HAP-1 (cell line): ENCODE results near the gene CDYL2.
"Not testable (repeated sequence)": the region's sequence is repeated elsewhere in the genome, so short reads cannot be mapped to it uniquely, and the experiment has no call there.

ENCODE experiments used
- DNase-seq, 2 experiments: peaks; one replicate each; pipeline ENCODE4 v3.0.0-alpha.2; 2016 to 2020; ENCODE audit warnings: low spot score in 2 of 2
- H3K27me3 ChIP-seq: fragments of 250-450 bp; sonication (Bioruptor Pico); 2 replicates; pipeline ENCODE4 v1.5.1; 2020; ENCODE audit warnings: low read depth, mild to moderate bottlenecking, moderate library complexity
- H3K36me3 ChIP-seq: fragments of 250-450 bp; sonication (Bioruptor Pico); replicated peaks from 2 replicates; pipeline ENCODE4 v1.5.1; 2020; ENCODE audit warnings: mild to moderate bottlenecking
- H3K4me1 ChIP-seq: fragments of 250-450 bp; sonication (Bioruptor Pico); 2 replicates; pipeline ENCODE4 v1.5.1; 2020; ENCODE audit warnings: mild to moderate bottlenecking
- H3K4me3 ChIP-seq: fragments of 250-450 bp; sonication (Bioruptor Pico); 2 replicates; pipeline ENCODE4 v1.5.1; 2020; ENCODE audit warnings: mild to moderate bottlenecking, moderate library complexity
- H3K9me3 ChIP-seq: fragments of 250-450 bp; sonication (Bioruptor Pico); 2 replicates; pipeline ENCODE4 v1.5.1; 2020; ENCODE audit warnings: mild to moderate bottlenecking, moderate library complexity
- in situ Hi-C: fragments of 300-500 bp; cut with MboI; formaldehyde crosslinking; loops from 3 replicates; pipeline ENCODE4 v1.14.3; 2020; ENCODE audit warnings: low sequenced_read_pairs, inconsistent platforms, mixed read lengths

CDYL2 gene

GRCh38 chr16:80802902-80803301 is 1.5 kb downstream of the CDYL2 start:
- DNase-seq = no peak
- Histone ChIP-seq H3K4me3 (no peak overlapping the region), H3K9me3 (no peaks in the 10 kb centered on the region), H3K27me3 (peaks cover 26% of the 10 kb centered on the region), H3K36me3 (no peaks in the 10 kb centered on the region), H3K4me1 (no peaks in the 10 kb centered on the region)
- in situ Hi-C loops = loop anchor here (25.0 kb wide), 1 partner anchor 109 kb away; no protein-coding TSS in a partner anchor

DNA sequence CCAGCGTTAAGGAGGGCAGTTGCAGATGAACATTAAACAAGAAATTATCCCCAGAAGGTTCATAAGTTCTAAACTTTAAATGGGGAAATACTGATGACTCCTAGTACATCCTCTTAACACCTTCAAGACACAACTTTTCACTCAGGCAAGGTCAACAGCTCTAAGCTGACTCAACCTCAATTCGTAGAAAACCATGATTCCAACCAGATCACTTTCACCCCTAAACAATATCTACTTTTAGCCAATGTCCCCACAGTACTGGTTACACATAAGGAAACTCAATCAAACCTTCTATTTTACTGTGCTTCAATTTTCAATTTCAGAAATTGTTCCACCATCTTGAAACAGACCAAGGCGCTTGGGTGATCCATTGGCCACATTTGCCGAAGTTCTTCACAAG is 2.3 kb downstream of the CDYL2 start:
- Histone ChIP-seq H3K4me1 (no peaks in the 10 kb centered on the region), H3K4me3 (no peak overlapping the region), H3K36me3 (no peaks in the 10 kb centered on the region), H3K9me3 (no peaks in the 10 kb centered on the region), H3K27me3 (peaks cover 24% of the 10 kb centered on the region)
- DNase-seq = no peak
- in situ Hi-C loops = loop anchor here (25.0 kb wide), 1 partner anchor 110 kb away; no protein-coding TSS in a partner anchor

GRCh38 chr16:80794071-80794470 is 10.3 kb downstream of the CDYL2 start:
- Histone ChIP-seq H3K36me3 (no peaks in the 10 kb centered on the region), H3K4me3 (no peak overlapping the region), H3K4me1 (no peaks in the 10 kb centered on the region), H3K27me3 (no peaks in the 10 kb centered on the region), H3K9me3 (no peaks in the 10 kb centered on the region)
- in situ Hi-C loops = no loop called here
- DNase-seq = no peak

DNA sequence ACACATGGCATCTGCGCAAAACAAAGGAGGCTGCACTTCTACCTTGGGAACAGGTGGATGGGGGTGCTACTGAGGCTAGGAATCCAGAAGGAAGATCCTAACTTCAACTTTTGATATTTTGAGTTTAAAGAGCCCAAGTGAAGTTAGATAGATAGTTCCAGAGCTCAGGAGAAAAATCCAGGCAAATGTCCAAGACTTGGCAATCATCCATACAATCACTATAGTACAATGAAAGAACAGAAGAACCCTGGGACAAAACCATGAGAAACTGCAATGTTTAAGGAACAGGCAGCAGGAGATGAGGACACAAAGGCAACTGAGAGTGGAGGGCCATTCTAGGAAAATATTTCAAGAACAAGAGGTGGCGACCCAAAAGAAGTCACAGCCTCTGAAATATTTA is 12.4 kb downstream of the CDYL2 start:
- in situ Hi-C loops = no loop called here
- Histone ChIP-seq H3K4me3 (no peak overlapping the region), H3K27me3 (no peaks in the 10 kb centered on the region), H3K9me3 (no peaks in the 10 kb centered on the region), H3K36me3 (no peaks in the 10 kb centered on the region), H3K4me1 (no peaks in the 10 kb centered on the region)
- no peak for DNase-seq

DNA sequence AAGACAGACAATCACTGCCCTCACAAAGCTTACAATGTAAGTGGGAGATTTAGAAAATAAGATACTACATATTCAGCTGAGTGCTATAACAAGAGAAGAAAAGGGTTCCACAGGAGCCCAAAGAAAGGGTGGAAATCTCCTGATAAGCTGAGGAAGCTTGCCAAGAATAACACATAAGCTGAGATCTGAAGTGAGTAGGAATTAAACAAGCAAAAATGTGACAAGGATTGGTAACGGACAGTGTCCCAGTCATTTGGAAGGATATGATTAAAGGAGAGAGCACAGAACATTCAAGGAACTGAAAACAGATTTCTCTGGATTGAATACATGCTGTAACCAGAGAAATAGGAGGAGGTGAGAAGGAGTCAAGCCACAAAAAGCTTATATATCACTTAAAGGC is 13.0 kb downstream of the CDYL2 start:
- Histone ChIP-seq H3K36me3 (no peaks in the 10 kb centered on the region), H3K4me1 (no peaks in the 10 kb centered on the region), H3K4me3 (no peak overlapping the region), H3K9me3 (no peaks in the 10 kb centered on the region), H3K27me3 (no peaks in the 10 kb centered on the region)
- no peak for DNase-seq
- in situ Hi-C loops = no loop called here

DNA sequence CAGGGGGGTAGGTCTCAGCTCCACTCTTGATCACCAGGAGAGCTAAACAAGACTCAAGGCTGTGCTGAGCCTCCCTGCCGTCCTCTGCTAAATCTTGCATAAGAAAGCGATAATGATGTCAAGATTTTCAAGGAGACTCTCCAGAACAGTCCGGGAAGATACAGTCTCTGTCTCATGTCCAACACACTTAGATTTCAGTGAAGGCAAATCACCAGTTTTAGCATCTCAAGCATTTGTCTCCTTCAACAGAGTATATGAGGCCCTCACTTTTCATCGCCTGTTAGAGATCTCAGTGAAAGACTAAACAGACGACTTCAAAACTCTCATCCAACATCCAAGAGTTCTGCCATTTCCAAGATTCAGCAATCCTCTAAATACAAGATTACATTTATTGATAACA is 13.6 kb downstream of the CDYL2 start:
- Histone ChIP-seq H3K4me3 (no peak overlapping the region), H3K9me3 (no peaks in the 10 kb centered on the region), H3K27me3 (no peaks in the 10 kb centered on the region), H3K36me3 (no peaks in the 10 kb centered on the region), H3K4me1 (no peaks in the 10 kb centered on the region)
- DNase-seq = no peak
- in situ Hi-C loops = no loop called here

DNA sequence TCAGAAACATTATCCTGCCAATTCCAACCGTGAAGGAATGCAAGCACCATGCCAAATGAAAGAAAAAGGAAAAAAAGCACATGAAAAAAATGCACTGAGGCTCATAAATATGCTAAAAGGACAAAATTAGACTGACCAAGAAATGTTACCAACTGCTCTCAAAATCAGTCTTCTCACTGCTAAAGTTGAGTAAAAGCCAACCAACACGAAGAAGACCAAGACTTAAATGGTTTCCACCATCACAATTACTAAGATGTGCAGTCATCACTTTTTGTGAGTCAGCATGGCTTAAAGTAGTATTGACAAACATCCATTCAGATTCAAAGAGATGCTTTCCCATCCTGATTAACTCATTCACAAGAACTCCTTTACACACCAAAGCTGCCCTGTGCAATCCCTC is 16.4 kb downstream of the CDYL2 start:
- Histone ChIP-seq H3K27me3 (no peaks in the 10 kb centered on the region), H3K36me3 (no peaks in the 10 kb centered on the region), H3K9me3 (no peaks in the 10 kb centered on the region), H3K4me1 (no peaks in the 10 kb centered on the region), H3K4me3 (no peak overlapping the region)
- in situ Hi-C loops = no loop called here
- no peak for DNase-seq

DNA sequence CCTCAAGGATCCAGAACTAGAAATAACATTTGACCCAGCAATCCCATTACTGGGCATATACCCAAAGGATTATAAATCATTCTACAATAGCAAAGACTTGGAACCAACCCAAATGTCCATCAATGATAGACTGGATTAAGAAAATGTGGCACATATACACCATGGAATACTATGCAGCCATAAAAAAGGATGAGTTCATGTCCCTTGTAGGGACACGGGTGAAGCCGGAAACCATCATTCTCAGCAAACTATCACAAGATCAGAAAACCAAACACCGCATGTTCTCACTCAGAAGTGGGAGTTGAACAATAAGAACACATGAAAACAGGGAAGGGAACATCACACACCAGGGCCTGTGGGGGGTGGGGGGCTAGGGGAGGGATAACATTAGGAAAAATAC is 17.8 kb downstream of the CDYL2 start:
- in situ Hi-C loops, DNase-seq, H3K9me3 ChIP-seq: not testable (repeated sequence)

GRCh38 chr16:80784951-80785350 is 19.4 kb downstream of the CDYL2 start:
- Histone ChIP-seq H3K9me3 (no peaks in the 10 kb centered on the region), H3K4me1 (no peaks in the 10 kb centered on the region), H3K4me3 (no peak overlapping the region), H3K27me3 (no peaks in the 10 kb centered on the region), H3K36me3 (no peaks in the 10 kb centered on the region)
- in situ Hi-C loops = no loop called here
- no peak for DNase-seq

More for the DNA sequence above, 17.8 kb downstream of the CDYL2 start:
- not testable (repeated sequence) for H3K4me3 ChIP-seq, H3K4me1 ChIP-seq, H3K27me3 ChIP-seq, H3K36me3 ChIP-seq

DNA sequence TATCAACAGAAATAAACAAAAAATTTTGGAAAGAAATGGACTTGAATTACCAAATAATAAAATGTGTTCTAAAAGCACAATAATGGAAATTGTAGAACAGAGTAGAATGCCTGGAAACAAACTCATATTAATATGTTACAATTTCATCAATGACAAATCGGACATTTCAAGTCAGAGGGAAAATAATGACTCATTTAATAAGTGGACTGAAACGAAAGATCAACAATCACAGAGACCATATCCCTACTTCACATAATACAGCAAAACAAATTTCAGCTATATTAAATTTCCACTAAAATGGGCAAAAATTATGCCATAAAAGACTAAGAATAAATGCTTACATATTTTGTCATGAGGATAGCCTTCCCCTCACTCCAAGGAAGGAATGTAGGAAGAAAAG is 25.7 kb downstream of the CDYL2 start:
- in situ Hi-C loops = no loop called here
- no peak for DNase-seq
- H3K4me3 ChIP-seq = no peak overlapping the region

DNA sequence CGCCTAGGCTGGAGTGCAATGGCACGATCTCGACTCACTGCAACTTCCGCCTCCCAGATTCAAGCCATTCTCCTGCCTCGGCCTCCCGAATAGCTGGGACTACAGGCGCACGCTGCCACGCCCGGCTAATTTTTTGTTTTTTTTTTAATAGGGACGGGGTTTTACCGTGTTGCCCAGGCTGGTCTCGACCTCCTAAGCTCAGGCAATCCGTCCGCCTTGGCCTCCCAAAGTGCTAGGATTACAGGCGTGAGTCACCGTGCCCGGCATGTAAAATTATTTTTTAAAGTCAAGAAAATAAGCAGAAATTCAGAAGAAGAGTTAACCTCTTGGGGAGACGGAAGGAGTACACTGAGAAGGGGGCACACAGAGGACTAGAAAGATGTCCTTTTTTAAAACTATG is 27.5 kb downstream of the CDYL2 start:
- no peak overlapping the region for H3K4me3 ChIP-seq
- no peaks in the 10 kb centered on the region for H3K4me1 ChIP-seq
- H3K9me3 ChIP-seq = no peaks in the 10 kb centered on the region
- no peak for DNase-seq
- in situ Hi-C loops = no loop called here
- no peaks in the 10 kb centered on the region for H3K27me3 ChIP-seq
- H3K36me3 ChIP-seq = no peaks in the 10 kb centered on the region

More for the DNA sequence above, 25.7 kb downstream of the CDYL2 start:
- no peaks in the 10 kb centered on the region for H3K27me3 ChIP-seq
- H3K4me1 ChIP-seq = no peaks in the 10 kb centered on the region
- no peaks in the 10 kb centered on the region for H3K36me3 ChIP-seq
- H3K9me3 ChIP-seq = no peaks in the 10 kb centered on the region

DNA sequence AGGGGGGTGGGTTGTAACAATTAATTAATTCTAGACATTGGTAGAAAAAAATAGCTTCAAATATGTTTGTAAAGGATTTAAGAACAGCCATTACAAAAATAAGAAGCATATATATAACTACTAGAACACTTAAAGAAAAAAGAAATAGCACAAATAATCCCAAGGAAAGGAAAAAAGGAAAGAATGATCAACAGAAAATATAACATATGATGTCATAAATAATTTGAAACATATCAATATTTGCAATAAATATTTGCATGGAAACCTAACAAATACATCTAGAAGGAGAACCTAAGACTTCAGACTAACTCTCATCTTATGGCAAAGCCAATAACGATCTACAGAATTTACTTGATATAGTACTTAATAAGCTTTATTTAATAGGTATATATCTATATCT is 28.9 kb downstream of the CDYL2 start:
- in situ Hi-C loops = no loop called here
- H3K4me3 ChIP-seq = no peak overlapping the region
- H3K36me3 ChIP-seq = no peaks in the 10 kb centered on the region
- no peak for DNase-seq
- no peaks in the 10 kb centered on the region for H3K27me3 ChIP-seq
- no peaks in the 10 kb centered on the region for H3K4me1 ChIP-seq
- H3K9me3 ChIP-seq = no peaks in the 10 kb centered on the region

- in situ Hi-C loops = no loop called here
- H3K36me3 ChIP-seq = no peaks in the 10 kb centered on the region
Observed at GRCh38 chr16:80766798-80767197, 37.6 kb downstream of the CDYL2 start.

DNA sequence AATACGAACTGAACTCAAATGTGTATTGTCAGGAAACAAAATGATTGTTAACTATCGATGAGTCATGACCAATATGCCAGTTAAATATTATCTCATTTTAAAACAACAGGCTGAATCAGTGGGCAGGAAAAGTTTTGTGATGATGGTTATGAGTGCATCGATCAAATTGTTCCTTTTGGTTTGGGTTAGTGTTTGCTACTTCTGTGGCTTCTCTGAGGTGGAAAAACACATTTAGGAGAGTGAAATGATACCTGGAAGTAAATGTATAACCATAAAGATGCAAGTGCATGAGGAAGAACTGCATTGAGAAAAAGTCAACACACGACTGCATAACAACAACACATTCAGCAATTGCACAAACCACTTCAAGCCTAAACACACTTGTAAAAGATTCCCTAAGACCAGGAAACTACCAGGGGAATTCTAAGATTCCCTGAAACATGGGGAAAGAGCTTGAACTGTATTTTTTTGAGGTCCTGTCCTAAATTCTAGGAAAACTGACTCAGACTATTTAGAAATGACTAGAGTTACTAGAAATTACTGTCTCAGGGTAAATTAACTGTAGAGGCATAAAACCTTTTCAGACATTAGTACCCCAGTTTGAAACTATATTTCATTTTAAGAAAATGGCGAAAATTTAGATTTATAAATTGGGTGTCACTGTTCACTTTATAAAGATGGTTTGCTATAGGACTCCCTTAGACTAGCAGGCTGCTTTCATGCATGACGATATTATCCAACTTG is 44.8 kb downstream of the CDYL2 start:
- Histone ChIP-seq H3K4me3 (no peak overlapping the region), H3K27me3 (no peaks in the 10 kb centered on the region), H3K9me3 (no peaks in the 10 kb centered on the region), H3K4me1 (no peaks in the 10 kb centered on the region), H3K36me3 (no peaks in the 10 kb centered on the region)
- in situ Hi-C loops = no loop called here
- no peak for DNase-seq

More at GRCh38 chr16:80766798-80767197, 37.6 kb downstream of the CDYL2 start:
- no peak for DNase-seq
- no peak overlapping the region for H3K4me3 ChIP-seq
- no peaks in the 10 kb centered on the region for H3K9me3 ChIP-seq
- H3K4me1 ChIP-seq = no peaks in the 10 kb centered on the region
- no peaks in the 10 kb centered on the region for H3K27me3 ChIP-seq

DNA sequence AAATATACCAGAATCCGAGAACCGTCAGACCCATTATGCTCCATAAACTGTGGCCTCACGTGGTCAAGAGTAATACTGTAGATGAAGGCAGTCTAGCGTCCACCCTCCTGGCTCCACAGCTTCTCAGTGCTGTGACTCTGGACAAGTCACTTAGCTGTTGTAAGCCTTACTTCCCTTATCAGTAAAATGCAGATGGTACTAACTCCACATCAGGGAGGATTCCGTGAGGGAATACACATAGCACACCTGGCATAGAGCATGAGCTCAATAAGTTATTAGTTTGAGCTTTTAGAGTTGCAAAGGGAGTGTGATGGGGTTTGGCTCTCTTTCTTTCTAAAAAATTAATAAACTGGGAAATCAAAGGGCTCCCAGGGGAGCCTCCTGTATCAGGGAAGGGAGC is 49.9 kb downstream of the CDYL2 start:
- no peaks in the 10 kb centered on the region for H3K27me3 ChIP-seq
- in situ Hi-C loops = no loop called here
- no peaks in the 10 kb centered on the region for H3K36me3 ChIP-seq
- H3K4me3 ChIP-seq = no peak overlapping the region
- no peaks in the 10 kb centered on the region for H3K9me3 ChIP-seq
- no peak for DNase-seq
- H3K4me1 ChIP-seq = no peaks in the 10 kb centered on the region
